ENCODE measurements around the gene KIAA1328. TPM values are rescaled to one million over a fixed set of nuclear protein-coding genes. Genes with fewer than 3 reads are reported as not detected.

KIAA1328 gene
- total RNA-seq, 6 experiments from 2014 or later, result 2.0 to 4.5 (median 2.9) TPM

- ATAC-seq, result no peak
Measured at GRCh38 chr18:37252854-37253393, 424.0 kb downstream of the KIAA1328 start.

GRCh38 chr18:37253394-37254235 is 424.7 kb downstream of the KIAA1328 start:
- DNase-seq, result peak in 2 of 3 donors; percentile 34 to 52
- intact Hi-C loops (cut with DNase I), result no loop called here
- 5% methylated on average over 4 of the region's 83 CpGs for WGBS (ENCODE audit: insufficient coverage, low coverage, low lambda C conversion rate, missing lambda C conversion rate)
- TF ChIP-seq CTCF (IDR thresholded peaks at IDR 0.05) (no peak), POLR2A (IDR thresholded peaks at IDR 0.05) (no peak)
- H3K27ac ChIP-seq, result no peak overlapping the region
- ATAC-seq, result peak; percentile 29 to 69 (median 44)
- peaks cover 0 to 4% (median 0%) of the 10 kb centered on the region in 4 donors for H3K4me1 ChIP-seq
- H3K4me3 ChIP-seq, result peak overlapping the region; percentile 18 to 39 (median 31)
- peaks cover 0 to 5% of the 10 kb centered on the region in 2 donors for H3K27me3 ChIP-seq
- H3K9me3 ChIP-seq, result no peaks in the 10 kb centered on the region
- no peaks in the 10 kb centered on the region for H3K36me3 ChIP-seq

More at GRCh38 chr18:37252854-37253393, 424.0 kb downstream of the KIAA1328 start:
- 71% methylated on average over 6 of the region's 12 CpGs for WGBS (ENCODE audit: insufficient coverage, low coverage, low lambda C conversion rate, missing lambda C conversion rate)
- DNase-seq, result peak in 1 of 3 donors; percentile 30
- H3K36me3 ChIP-seq, result no peaks in the 10 kb centered on the region
- TF ChIP-seq CTCF (IDR thresholded peaks at IDR 0.05) (no peak), POLR2A (IDR thresholded peaks at IDR 0.05) (no peak)
- H3K27me3 ChIP-seq, result peaks cover 0 to 5% of the 10 kb centered on the region in 2 donors
- peaks cover 0 to 4% (median 0%) of the 10 kb centered on the region in 4 donors for H3K4me1 ChIP-seq
- intact Hi-C loops (cut with DNase I), result no loop called here
- H3K9me3 ChIP-seq, result no peaks in the 10 kb centered on the region
- H3K27ac ChIP-seq, result no peak overlapping the region
- no peak overlapping the region for H3K4me3 ChIP-seq

GRCh38 chr18:37254236-37254754 is 425.4 kb downstream of the KIAA1328 start:
- Histone ChIP-seq H3K36me3 (no peaks in the 10 kb centered on the region), H3K27ac (no peak overlapping the region), H3K27me3 (peaks cover 0 to 5% of the 10 kb centered on the region in 2 donors), H3K4me1 (peaks cover 0 to 4% (median 0%) of the 10 kb centered on the region in 4 donors), H3K9me3 (no peaks in the 10 kb centered on the region), H3K4me3 (peak overlapping the region; percentile 18 to 39 (median 31))
- 0% methylated on average over 2 of the region's 49 CpGs for WGBS (ENCODE audit: insufficient coverage, low coverage, low lambda C conversion rate, missing lambda C conversion rate)
- DNase-seq (peak in 1 of 3 donors; percentile 48), ATAC-seq (peak in 2 of 4 donors; percentile 8 to 14)
- intact Hi-C loops (cut with DNase I), result no loop called here
- TF ChIP-seq CTCF (IDR thresholded peaks at IDR 0.05) (no peak), POLR2A (IDR thresholded peaks at IDR 0.05) (no peak)

GRCh38 chr18:37254973-37255372 is 426.0 kb downstream of the KIAA1328 start:
- Histone ChIP-seq H3K9me3 (no peaks in the 10 kb centered on the region), H3K4me1 (peaks cover 0 to 4% (median 0%) of the 10 kb centered on the region in 4 donors), H3K4me3 (no peak overlapping the region), H3K27me3 (peaks cover 0 to 5% of the 10 kb centered on the region in 2 donors), H3K27ac (no peak overlapping the region), H3K36me3 (no peaks in the 10 kb centered on the region)
- ATAC-seq (no peak), DNase-seq (peak in 1 of 3 donors; percentile 15)
- TF ChIP-seq POLR2A (IDR thresholded peaks at IDR 0.05) (no peak), CTCF (IDR thresholded peaks at IDR 0.05) (no peak)
- intact Hi-C loops (cut with DNase I), result no loop called here
- WGBS (ENCODE audit: insufficient coverage, low coverage, low lambda C conversion rate, missing lambda C conversion rate), result 71% methylated on average over 11 of the region's 12 CpGs

All from right lobe of liver (tissue), 6 donors.